ENCODE results near the gene SDC1. TPM values are rescaled to one million over a fixed set of nuclear protein-coding genes. Genes with fewer than 3 reads are reported as not detected.

The SDC1 gene
- total RNA-seq, 1 experiment from 2014 or later, result 22.3 TPM

- no peak for TF ChIP-seq CTCF (conservative IDR thresholded peaks at IDR 0.05)
- Histone ChIP-seq H2BK5ac (ENCODE audit: insufficient read length, low read length) (no peak overlapping the region), H2AFZ (ENCODE audit: low read length) (no peak overlapping the region), H3K9ac (ENCODE audit: extremely low read depth, insufficient read length, low read length) (no peak overlapping the region), H3K18ac (ENCODE audit: insufficient read length, low read depth, low read length) (peak overlapping the region; percentile 16), H4K20me1 (ENCODE audit: control insufficient read depth, insufficient read depth, insufficient read length) (peaks cover 4% of the 10 kb centered on the region), H3K56ac (ENCODE audit: insufficient read length, low read depth, low read length) (no peak overlapping the region), H2BK15ac (ENCODE audit: low read depth, low read length) (no peak overlapping the region), H2AK5ac (ENCODE audit: insufficient read length, low read length) (no peak overlapping the region), H2BK20ac (ENCODE audit: low read depth, low read length, poor library complexity, severe bottlenecking) (no peak overlapping the region), H3K27ac (ENCODE audit: insufficient read length, low read depth, low read length) (no peak overlapping the region), H3K79me1 (ENCODE audit: insufficient read depth, low read depth, low read length, poor library complexity, severe bottlenecking) (no peaks in the 10 kb centered on the region), H4K91ac (ENCODE audit: insufficient read length, low read depth, low read length) (no peak overlapping the region), H2BK12ac (ENCODE audit: insufficient read length, low read depth, low read length) (no peak overlapping the region), H3K14ac (ENCODE audit: insufficient read depth, low read length) (no peak overlapping the region), H3K27me3 (ENCODE audit: insufficient read depth, low read length) (no peaks in the 10 kb centered on the region), H4K8ac (replicated peaks; ENCODE audit: insufficient read length, low read depth, low read length) (peak overlapping the region; percentile 5), H2BK120ac (ENCODE audit: low read depth, low read length, poor library complexity, severe bottlenecking) (no peak overlapping the region), H4K5ac (ENCODE audit: insufficient read length, low read depth, low read length) (peak overlapping the region; percentile 34), H3K4ac (ENCODE audit: low read depth, low read length) (no peak overlapping the region), H3K4me2 (ENCODE audit: insufficient read depth, insufficient read length, low read length) (no peak overlapping the region), H3K4me1 (ENCODE audit: insufficient read depth, low read length) (peaks cover 3% of the 10 kb centered on the region; the same call in 1 of the 2 replicates), H3T11ph (ENCODE audit: low read length) (no peak overlapping the region), H3K23me2 (ENCODE audit: insufficient read length, low read depth, low read length, poor library complexity, severe bottlenecking) (no peaks in the 10 kb centered on the region), H3K23ac (ENCODE audit: insufficient read length, low read depth, low read length) (no peak overlapping the region), H3K9me3 (ENCODE audit: control insufficient read depth, low read depth, low read length) (no peaks in the 10 kb centered on the region), H3K79me2 (ENCODE audit: insufficient read depth, low read length) (no peaks in the 10 kb centered on the region)
- H3K36me3 Mint-ChIP-seq (ENCODE audit: insufficient read depth in 1 of 3, low read depth in 3 of 3), result no peaks in the 10 kb centered on the region
- DNase-seq, result peak; percentile 47
- peaks cover 6% of the 10 kb centered on the region for H3K27me3 Mint-ChIP-seq (ENCODE audit: low read depth)
- H3K27ac Mint-ChIP-seq, result no peak overlapping the region
- no peaks in the 10 kb centered on the region for H3K9me3 Mint-ChIP-seq
- no peak overlapping the region for H3K4me3 Mint-ChIP-seq
- 100% methylated on average over 1 of the region's 10 CpGs for WGBS (ENCODE audit: extremely low coverage, insufficient read length, low lambda C conversion rate)
- H3K4me1 Mint-ChIP-seq, result peaks cover 0 to 2% of the 10 kb centered on the region in 2 experiments; a peak in 3 of 4 replicates
These were observed 60.7 kb downstream of the SDC1 start for GRCh38 chr2:20164061-20164733.
